HCT116 (cell line): ENCODE measurements around the gene SLC27A1. TPM values are rescaled to one million over a fixed set of nuclear protein-coding genes. Genes with fewer than 3 reads are reported as not detected.

Source experiments
- ATAC-seq: fragments of 200-7000 bp; cut with Tn5 transposase; 2 replicates; pipeline ENCODE4 v1.9.1; 2020; ENCODE audit warnings: mild to moderate bottlenecking, moderate library complexity
- BruUV-seq: library from RNA; stranded (reverse); fragments of 400-500 nt; replicated peaks from 2 replicates; lab custom pipeline; 2021; lab: Mats Ljungman, UMichigan
- CTCF ChIA-PET: fragments of 300-600 bp; sonication (Branson Sonifier 250); formaldehyde crosslinking; loops from one replicate; lab custom pipeline; 2021; ENCODE audit warnings: antibody characterized with exemption; lab: Charles Lee
- POLR2A ChIA-PET: fragments of 300-600, 350-600 bp; sonication (Branson Sonifier 250); formaldehyde crosslinking; loops from one replicate; lab custom pipeline; 2021; ENCODE audit warnings: antibody characterized with exemption; lab: Charles Lee
- RAD21 ChIA-PET, 2 experiments: fragments of 300-600 bp; sonication (Branson Sonifier 250); formaldehyde crosslinking; loops; one replicate each; lab custom pipeline; 2023; ENCODE audit warnings: low total read pairs in 2 of 2; ENCODE audit not compliant: uncharacterized antibody in 2 of 2, unreplicated experiment in 2 of 2, low non-redundant PET in 1 of 2; lab: Charles Lee
- DNase-seq: peaks from one replicate; pipeline ENCODE4 v3.0.0-alpha.2; 2010; ENCODE audit warnings: low read depth, low spot score
- H2AFZ ChIP-seq: fragments of 200-600 bp; shearing (Covaris generic), sonication (generic); 2 replicates; pipeline ENCODE4 v1.6.1; 2017; ENCODE audit warnings: low read depth, mixed run types, mixed read lengths, antibody characterized with exemption, low read length; ENCODE audit not compliant: poor library complexity, severe bottlenecking
- H3K27ac ChIP-seq: 2 replicates; pipeline ENCODE4 v1.5.1; 2012; ENCODE audit warnings: low read depth, low read length
- H3K27me3 ChIP-seq: fragments of 200-600 bp; sonication (generic); 2 replicates; pipeline ENCODE4 v1.6.1; 2016; ENCODE audit warnings: mixed run types, low read length, mixed read lengths; ENCODE audit not compliant: insufficient read depth
- H3K36me3 ChIP-seq, 2 experiments: fragments of 200-500 bp in 1 of 2; fragments of 200-600 bp in 1 of 2; sonication (Bioruptor generic) in 1 of 2; sonication (generic) in 1 of 2; 2 replicates each; pipeline versions ENCODE4 v1.5.1 to v1.6.1; 2014 to 2016; ENCODE audit warnings: low read length in 2 of 2, inconsistent platforms in 1 of 2, mixed read lengths in 1 of 2, mixed run types in 1 of 2; ENCODE audit not compliant: insufficient read depth in 2 of 2, control insufficient read depth in 1 of 2
- H3K4me1 ChIP-seq, 2 experiments: fragments of 200-600 bp in 1 of 2; sonication (generic) in 1 of 2; 2 replicates each; pipeline versions ENCODE4 v1.5.1 to v1.6.1; 2012 to 2017; ENCODE audit warnings: low read length in 2 of 2, inconsistent platforms in 1 of 2, mild to moderate bottlenecking in 1 of 2, mixed read lengths in 1 of 2, mixed run types in 1 of 2, moderate library complexity in 1 of 2; ENCODE audit not compliant: insufficient read depth in 2 of 2, control insufficient read depth in 1 of 2
- H3K4me2 ChIP-seq: fragments of 200-600 bp; sonication (generic); 2 replicates; pipeline ENCODE4 v1.6.1; 2017; ENCODE audit warnings: mixed run types, low read length, mixed read lengths
- H3K4me3 ChIP-seq, 2 experiments: fragments of 200-600 bp in 1 of 2; sonication (generic) in 1 of 2; replicated peaks in 1 of 2; 2 replicates each; pipeline ENCODE4 v1.5.1; 2011 to 2016; ENCODE audit warnings: low read length in 2 of 2, control low read depth in 1 of 2, low read depth in 1 of 2, mild to moderate bottlenecking in 1 of 2, mixed read lengths in 1 of 2, mixed run types in 1 of 2
- H3K79me2 ChIP-seq: fragments of 200-600 bp; sonication (generic); 2 replicates; pipeline ENCODE4 v1.6.1; 2017; ENCODE audit warnings: mild to moderate bottlenecking, mixed run types, low read length, moderate library complexity, mixed read lengths; ENCODE audit not compliant: insufficient read depth
- H3K9ac ChIP-seq: fragments of 200-600 bp; sonication (generic); 2 replicates; pipeline ENCODE4 v1.6.1; 2016; ENCODE audit warnings: low read length, mixed read lengths
- H3K9me2 ChIP-seq: fragments of 200-600 bp; sonication (generic), shearing (Covaris generic); 2 replicates; pipeline ENCODE4 v1.6.1; 2017; ENCODE audit warnings: mixed run types, mild to moderate bottlenecking, moderate library complexity; ENCODE audit not compliant: insufficient read depth
- H3K9me3 ChIP-seq, 2 experiments: fragments of 200-500 bp in 1 of 2; fragments of 200-600 bp in 1 of 2; sonication (Bioruptor generic) in 1 of 2; sonication (generic) in 1 of 2; 2 replicates each; pipeline ENCODE4 v1.6.1; 2014 to 2017; ENCODE audit warnings: low read length in 2 of 2, mixed read lengths in 2 of 2, inconsistent platforms in 1 of 2, low read depth in 1 of 2, mild to moderate bottlenecking in 1 of 2, mixed run types in 1 of 2, moderate library complexity in 1 of 2; ENCODE audit not compliant: control insufficient read depth in 1 of 2, insufficient read depth in 1 of 2
- H4K20me1 ChIP-seq: fragments of 200-600 bp; sonication (generic), shearing (Covaris generic); 2 replicates; pipeline ENCODE4 v1.6.1; 2017; ENCODE audit warnings: mixed run types, mild to moderate bottlenecking, moderate library complexity; ENCODE audit not compliant: insufficient read depth
- ATF3 ChIP-seq: IDR thresholded peaks from 2 replicates; pipeline ENCODE4 v1.6.1; 2012
- CBX3 ChIP-seq: IDR thresholded peaks from 2 replicates; pipeline ENCODE4 v1.6.1; 2012; ENCODE audit warnings: low read depth
- CEBPB ChIP-seq: IDR thresholded peaks from 2 replicates; pipeline ENCODE4 v1.6.1; 2012; ENCODE audit warnings: low read depth
- CTCF ChIP-seq, 3 experiments: fragments of 200-600 bp in 1 of 3; sonication (generic) in 1 of 3; IDR thresholded peaks in 2 of 3; conservative IDR thresholded peaks in 1 of 3; 2 replicates each; pipeline ENCODE4 v1.5.1; 2012 to 2017; ENCODE audit warnings: low read depth in 2 of 3, low read length in 2 of 3, antibody characterized with exemption in 1 of 3, borderline replicate concordance in 1 of 3, control low read depth in 1 of 3, mild to moderate bottlenecking in 1 of 3, mixed read lengths in 1 of 3, mixed run types in 1 of 3, moderate library complexity in 1 of 3; ENCODE audit not compliant: insufficient read depth in 1 of 3
- EGR1 ChIP-seq: IDR thresholded peaks from 2 replicates; pipeline ENCODE4 v1.6.1; 2012; ENCODE audit warnings: low read depth
- ELF1 ChIP-seq: IDR thresholded peaks from 2 replicates; pipeline ENCODE4 v1.6.1; 2012; ENCODE audit warnings: low read depth, borderline replicate concordance
- EZH2 ChIP-seq: fragments of 200-600 bp; sonication (generic); IDR thresholded peaks from 2 replicates; pipeline ENCODE4 v1.6.1; 2017; ENCODE audit warnings: antibody characterized with exemption, mixed run types
- JUND ChIP-seq: IDR thresholded peaks from 2 replicates; pipeline ENCODE4 v1.6.1; 2012
- MAX ChIP-seq: IDR thresholded peaks from 2 replicates; pipeline ENCODE4 v1.6.1; 2012
- POLR2A ChIP-seq: IDR thresholded peaks from 2 replicates; pipeline ENCODE4 v1.7.0; 2011; ENCODE audit warnings: borderline replicate concordance; ENCODE audit not compliant: insufficient read depth, insufficient read length; ENCODE audit errors: extremely low read depth
- RAD21 ChIP-seq: IDR thresholded peaks from 2 replicates; pipeline ENCODE4 v1.6.1; 2012; ENCODE audit warnings: low read depth, mild to moderate bottlenecking
- SRF ChIP-seq: IDR thresholded peaks from 2 replicates; pipeline ENCODE4 v1.6.1; 2012; ENCODE audit warnings: low read depth
- YY1 ChIP-seq: IDR thresholded peaks from 2 replicates; pipeline ENCODE4 v1.6.1; 2011; ENCODE audit warnings: low read length, low read depth, moderate library complexity, mild to moderate bottlenecking; ENCODE audit not compliant: insufficient replicate concordance; ENCODE audit errors: extremely low read depth
- ZNF274 ChIP-seq: fragments of 200-500 bp; sonication (Bioruptor generic); IDR thresholded peaks from 2 replicates; pipeline ENCODE4 v1.6.1; 2014; ENCODE audit warnings: mild to moderate bottlenecking, low read depth, low read length, inconsistent platforms
- intact Hi-C: fragments of 100-400 bp; cut with micrococcal nuclease; formaldehyde crosslinking; loops from 2 replicates; pipeline ENCODE4 v1.10.0; 2022
- total RNA-seq: library from RNA; stranded (reverse); gene quantifications from one replicate; pipeline ENCODE4 v1.2.1, GENCODE V29; 2021; ENCODE audit not compliant: unreplicated experiment
- TF ChIP-seq, protein P1 (sequence below): IDR thresholded peaks from 2 replicates; pipeline ENCODE4 v1.6.1; 2011; ENCODE audit warnings: mild to moderate bottlenecking, low read length, moderate library complexity; ENCODE audit not compliant: insufficient replicate concordance; ENCODE audit errors: extremely low read depth
- TF ChIP-seq, protein P2 (sequence below): IDR thresholded peaks from 2 replicates; pipeline ENCODE4 v1.6.1; 2012; ENCODE audit warnings: low read depth

SLC27A1 gene
- total RNA-seq, 1 experiment from 2014 or later, result 22.5 TPM

- no peak for TF ChIP-seq POLR2A
- TF ChIP-seq, protein P1, sequence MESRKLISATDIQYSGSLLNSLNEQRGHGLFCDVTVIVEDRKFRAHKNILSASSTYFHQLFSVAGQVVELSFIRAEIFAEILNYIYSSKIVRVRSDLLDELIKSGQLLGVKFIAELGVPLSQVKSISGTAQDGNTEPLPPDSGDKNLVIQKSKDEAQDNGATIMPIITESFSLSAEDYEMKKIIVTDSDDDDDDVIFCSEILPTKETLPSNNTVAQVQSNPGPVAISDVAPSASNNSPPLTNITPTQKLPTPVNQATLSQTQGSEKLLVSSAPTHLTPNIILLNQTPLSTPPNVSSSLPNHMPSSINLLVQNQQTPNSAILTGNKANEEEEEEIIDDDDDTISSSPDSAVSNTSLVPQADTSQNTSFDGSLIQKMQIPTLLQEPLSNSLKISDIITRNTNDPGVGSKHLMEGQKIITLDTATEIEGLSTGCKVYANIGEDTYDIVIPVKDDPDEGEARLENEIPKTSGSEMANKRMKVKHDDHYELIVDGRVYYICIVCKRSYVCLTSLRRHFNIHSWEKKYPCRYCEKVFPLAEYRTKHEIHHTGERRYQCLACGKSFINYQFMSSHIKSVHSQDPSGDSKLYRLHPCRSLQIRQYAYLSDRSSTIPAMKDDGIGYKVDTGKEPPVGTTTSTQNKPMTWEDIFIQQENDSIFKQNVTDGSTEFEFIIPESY, result no peak
- TF ChIP-seq SRF, result no peak
- no peak for TF ChIP-seq CTCF (IDR thresholded peaks at IDR 0.05 in 2 of 3, conservative IDR thresholded peaks at IDR 0.05 in 1 of 3; ENCODE audit: borderline replicate concordance in 1 of 3, insufficient read depth in 1 of 3, low read depth in 2 of 3, low read length in 2 of 3)
- no peak for TF ChIP-seq ZNF274
- TF ChIP-seq EZH2, result no peak
- TF ChIP-seq RAD21, result no peak
- no peak for TF ChIP-seq JUND
- TF ChIP-seq, protein P2, sequence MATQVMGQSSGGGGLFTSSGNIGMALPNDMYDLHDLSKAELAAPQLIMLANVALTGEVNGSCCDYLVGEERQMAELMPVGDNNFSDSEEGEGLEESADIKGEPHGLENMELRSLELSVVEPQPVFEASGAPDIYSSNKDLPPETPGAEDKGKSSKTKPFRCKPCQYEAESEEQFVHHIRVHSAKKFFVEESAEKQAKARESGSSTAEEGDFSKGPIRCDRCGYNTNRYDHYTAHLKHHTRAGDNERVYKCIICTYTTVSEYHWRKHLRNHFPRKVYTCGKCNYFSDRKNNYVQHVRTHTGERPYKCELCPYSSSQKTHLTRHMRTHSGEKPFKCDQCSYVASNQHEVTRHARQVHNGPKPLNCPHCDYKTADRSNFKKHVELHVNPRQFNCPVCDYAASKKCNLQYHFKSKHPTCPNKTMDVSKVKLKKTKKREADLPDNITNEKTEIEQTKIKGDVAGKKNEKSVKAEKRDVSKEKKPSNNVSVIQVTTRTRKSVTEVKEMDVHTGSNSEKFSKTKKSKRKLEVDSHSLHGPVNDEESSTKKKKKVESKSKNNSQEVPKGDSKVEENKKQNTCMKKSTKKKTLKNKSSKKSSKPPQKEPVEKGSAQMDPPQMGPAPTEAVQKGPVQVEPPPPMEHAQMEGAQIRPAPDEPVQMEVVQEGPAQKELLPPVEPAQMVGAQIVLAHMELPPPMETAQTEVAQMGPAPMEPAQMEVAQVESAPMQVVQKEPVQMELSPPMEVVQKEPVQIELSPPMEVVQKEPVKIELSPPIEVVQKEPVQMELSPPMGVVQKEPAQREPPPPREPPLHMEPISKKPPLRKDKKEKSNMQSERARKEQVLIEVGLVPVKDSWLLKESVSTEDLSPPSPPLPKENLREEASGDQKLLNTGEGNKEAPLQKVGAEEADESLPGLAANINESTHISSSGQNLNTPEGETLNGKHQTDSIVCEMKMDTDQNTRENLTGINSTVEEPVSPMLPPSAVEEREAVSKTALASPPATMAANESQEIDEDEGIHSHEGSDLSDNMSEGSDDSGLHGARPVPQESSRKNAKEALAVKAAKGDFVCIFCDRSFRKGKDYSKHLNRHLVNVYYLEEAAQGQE, result no peak
- no peak for TF ChIP-seq ELF1
- no peak for TF ChIP-seq CEBPB
- no peak for TF ChIP-seq ATF3
- no peak for TF ChIP-seq EGR1
- TF ChIP-seq CBX3, result no peak
- TF ChIP-seq MAX, result no peak
- TF ChIP-seq YY1, result no peak
- BruUV-seq, result no TSS peak
- Histone ChIP-seq H3K27me3 (no peaks in the 10 kb centered on the region), H3K27ac (no peak overlapping the region), H3K79me2 (no peaks in the 10 kb centered on the region), H4K20me1 (no peaks in the 10 kb centered on the region), H3K9me3 (peaks cover 0 to 9% of the 10 kb centered on the region in 2 experiments; a peak in 1 of 4 replicates), H3K9ac (no peak overlapping the region), H2AFZ (no peak overlapping the region), H3K36me3 (peaks cover 0 to 8% of the 10 kb centered on the region in 2 experiments; a peak in 1 of 4 replicates), H3K4me3 (no peak overlapping the region), H3K4me1 (peaks cover 3 to 5% of the 10 kb centered on the region in 2 experiments; a peak in 3 of 4 replicates), H3K4me2 (no peak overlapping the region), H3K9me2 (no peaks in the 10 kb centered on the region)
- DNase-seq, result no peak
- intact Hi-C loops, result no loop called here
- ATAC-seq, result no peak
- POLR2A ChIA-PET, result no interaction called here
- RAD21 ChIA-PET, result no interaction called here
- CTCF ChIA-PET, result no interaction called here
Observed at GRCh38 chr19:17520865-17521264, 50.5 kb downstream of the SLC27A1 start.
